Mesothelial cell of epicardium (in vitro differentiated cells): Measurements from ENCODE around the gene NTRK1. TPM values are rescaled to one million over a fixed set of nuclear protein-coding genes. Genes with fewer than 3 reads are reported as not detected.

Source experiments
- DNase-seq, 2 experiments: peaks; one replicate each; pipeline ENCODE4 v3.0.0; 2021; ENCODE audit warnings: low spot score in 2 of 2; ENCODE audit not compliant: unreplicated experiment in 2 of 2
- H3K27ac Mint-ChIP-seq: 2 replicates; pipeline ENCODE4 v1.8.0; 2021; ENCODE audit warnings: mixed read lengths
- H3K27me3 Mint-ChIP-seq: 2 replicates; pipeline ENCODE4 v1.8.0; 2021; ENCODE audit warnings: low read depth, mixed read lengths
- H3K36me3 Mint-ChIP-seq: 2 replicates; pipeline ENCODE4 v1.8.0; 2021; ENCODE audit warnings: mixed read lengths
- H3K4me1 Mint-ChIP-seq: 2 replicates; pipeline ENCODE4 v1.8.0; 2021; ENCODE audit warnings: mixed read lengths
- H3K4me3 Mint-ChIP-seq: 2 replicates; pipeline ENCODE4 v1.8.0; 2021; ENCODE audit warnings: mild to moderate bottlenecking, moderate library complexity, mixed read lengths
- H3K9me3 Mint-ChIP-seq: 2 replicates; pipeline ENCODE4 v1.8.0; 2021; ENCODE audit warnings: mixed read lengths
- total RNA-seq: library from RNA; stranded (reverse); gene quantifications from 3 replicates; pipeline ENCODE4 v1.2.1, GENCODE V29; 2021
- TF ChIP-seq, protein P1 (sequence below): fragments of 200-600 bp; sonication (generic); IDR thresholded peaks from one replicate; pipeline ENCODE4 v1.5.0; 2021; ENCODE audit warnings: antibody characterized with exemption; ENCODE audit not compliant: unreplicated experiment

NTRK1 gene
- total RNA-seq, 1 donor from 2014 or later = 1.2 TPM

DNA sequence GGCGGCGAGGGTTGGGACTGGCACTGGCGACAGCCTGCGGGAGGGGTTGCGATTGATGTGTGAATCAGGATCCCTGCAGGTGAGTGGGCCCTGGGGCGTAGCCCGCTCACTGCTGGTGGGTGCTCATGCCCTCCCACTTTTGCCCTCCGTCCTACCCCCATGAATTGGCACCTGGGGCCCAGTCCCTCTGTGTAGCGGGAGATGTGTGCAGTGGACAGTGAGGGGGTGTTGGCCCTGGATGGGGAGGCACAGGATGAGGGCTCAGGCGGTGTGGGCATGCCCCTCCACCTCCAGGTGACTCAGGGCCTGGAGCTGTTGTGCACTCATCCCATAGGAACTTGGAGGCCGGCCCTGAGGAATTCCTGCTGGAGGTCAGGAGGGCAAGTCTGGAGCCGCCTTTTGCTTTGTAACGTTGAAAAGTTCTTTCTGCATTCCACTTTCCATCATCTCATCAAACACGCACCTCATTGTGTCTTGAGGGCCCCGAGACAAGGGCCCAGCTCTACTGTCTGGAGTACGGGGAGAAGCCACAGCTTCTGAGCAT, 35.9 kb downstream of the NTRK1 start:
- Mint-ChIP-seq H3K27me3 (peaks cover 22% of the 10 kb centered on the region), H3K4me3 (no peak overlapping the region), H3K27ac (peak overlapping the region; percentile 84), H3K9me3 (no peaks in the 10 kb centered on the region), H3K36me3 (no peaks in the 10 kb centered on the region), H3K4me1 (peaks cover 52% of the 10 kb centered on the region)
- TF ChIP-seq, protein P1, sequence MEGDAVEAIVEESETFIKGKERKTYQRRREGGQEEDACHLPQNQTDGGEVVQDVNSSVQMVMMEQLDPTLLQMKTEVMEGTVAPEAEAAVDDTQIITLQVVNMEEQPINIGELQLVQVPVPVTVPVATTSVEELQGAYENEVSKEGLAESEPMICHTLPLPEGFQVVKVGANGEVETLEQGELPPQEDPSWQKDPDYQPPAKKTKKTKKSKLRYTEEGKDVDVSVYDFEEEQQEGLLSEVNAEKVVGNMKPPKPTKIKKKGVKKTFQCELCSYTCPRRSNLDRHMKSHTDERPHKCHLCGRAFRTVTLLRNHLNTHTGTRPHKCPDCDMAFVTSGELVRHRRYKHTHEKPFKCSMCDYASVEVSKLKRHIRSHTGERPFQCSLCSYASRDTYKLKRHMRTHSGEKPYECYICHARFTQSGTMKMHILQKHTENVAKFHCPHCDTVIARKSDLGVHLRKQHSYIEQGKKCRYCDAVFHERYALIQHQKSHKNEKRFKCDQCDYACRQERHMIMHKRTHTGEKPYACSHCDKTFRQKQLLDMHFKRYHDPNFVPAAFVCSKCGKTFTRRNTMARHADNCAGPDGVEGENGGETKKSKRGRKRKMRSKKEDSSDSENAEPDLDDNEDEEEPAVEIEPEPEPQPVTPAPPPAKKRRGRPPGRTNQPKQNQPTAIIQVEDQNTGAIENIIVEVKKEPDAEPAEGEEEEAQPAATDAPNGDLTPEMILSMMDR = no peak
- no peak for DNase-seq

DNA sequence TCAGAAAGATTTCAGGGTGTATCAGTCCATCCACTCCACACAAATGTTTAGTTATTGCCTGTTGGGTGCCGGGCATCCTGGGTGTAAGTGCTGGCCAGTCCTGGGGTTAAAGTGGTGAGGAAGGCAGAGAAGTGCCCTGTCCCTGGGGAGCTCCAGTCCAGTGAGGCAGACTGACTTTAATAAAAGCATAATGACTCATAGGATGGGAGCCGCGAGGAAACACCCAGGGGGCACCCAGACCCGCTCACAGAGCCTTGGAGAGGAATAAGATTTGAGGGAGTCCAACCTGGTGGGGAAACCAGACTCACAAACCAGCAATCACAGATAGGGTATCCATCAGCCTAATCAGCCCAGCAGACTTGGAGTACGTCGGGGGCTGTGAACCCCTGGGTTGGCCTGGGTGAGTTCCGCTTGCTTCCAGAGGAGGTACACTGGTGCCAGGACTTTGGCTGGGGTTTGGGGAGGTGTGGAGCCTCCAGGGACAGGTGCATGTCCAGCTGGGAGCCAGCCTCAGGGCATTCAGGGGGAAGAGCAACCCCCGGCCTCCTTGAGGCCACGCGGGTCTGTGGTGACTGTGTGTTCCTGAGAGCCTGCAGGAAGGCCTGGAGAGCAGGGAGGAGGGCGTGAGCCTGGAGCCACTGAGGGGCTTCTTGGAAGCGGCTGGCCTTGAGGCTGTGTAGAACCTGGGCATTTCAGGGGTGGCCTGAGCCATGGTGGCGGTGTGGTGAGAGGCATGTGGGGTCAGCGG, 36.6 kb downstream of the NTRK1 start:
- Mint-ChIP-seq H3K4me3 (no peak overlapping the region), H3K9me3 (no peaks in the 10 kb centered on the region), H3K27ac (peak overlapping the region; percentile 84), H3K36me3 (no peaks in the 10 kb centered on the region), H3K27me3 (peaks cover 15% of the 10 kb centered on the region), H3K4me1 (peaks cover 53% of the 10 kb centered on the region)
- no peak for DNase-seq
- TF ChIP-seq, protein P1 = no peak

DNA sequence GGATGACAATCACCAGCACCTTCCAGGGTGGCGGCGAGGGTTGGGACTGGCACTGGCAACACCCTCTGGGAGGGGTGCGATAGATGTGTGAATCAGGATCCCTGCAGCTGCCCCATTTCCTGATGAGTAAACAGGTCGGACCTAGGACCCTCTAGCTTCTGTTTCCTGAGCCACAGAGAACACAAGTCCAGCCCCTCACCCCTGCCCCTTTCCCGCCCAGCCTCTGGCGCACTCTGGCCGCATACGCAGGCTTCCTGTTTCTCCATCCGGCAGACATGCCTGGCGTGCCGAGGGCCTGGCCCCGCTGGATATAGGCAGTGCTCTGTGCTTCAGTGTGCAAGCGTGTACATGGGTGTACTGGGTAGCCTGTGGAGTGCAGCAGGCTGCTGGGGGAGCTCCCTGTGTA, 37.5 kb downstream of the NTRK1 start:
- Mint-ChIP-seq H3K27me3 (peaks cover 6% of the 10 kb centered on the region), H3K9me3 (no peaks in the 10 kb centered on the region), H3K27ac (peak overlapping the region; percentile 77), H3K36me3 (no peaks in the 10 kb centered on the region), H3K4me3 (no peak overlapping the region), H3K4me1 (peaks cover 54% of the 10 kb centered on the region)
- TF ChIP-seq, protein P1 = no peak
- no peak for DNase-seq

DNA sequence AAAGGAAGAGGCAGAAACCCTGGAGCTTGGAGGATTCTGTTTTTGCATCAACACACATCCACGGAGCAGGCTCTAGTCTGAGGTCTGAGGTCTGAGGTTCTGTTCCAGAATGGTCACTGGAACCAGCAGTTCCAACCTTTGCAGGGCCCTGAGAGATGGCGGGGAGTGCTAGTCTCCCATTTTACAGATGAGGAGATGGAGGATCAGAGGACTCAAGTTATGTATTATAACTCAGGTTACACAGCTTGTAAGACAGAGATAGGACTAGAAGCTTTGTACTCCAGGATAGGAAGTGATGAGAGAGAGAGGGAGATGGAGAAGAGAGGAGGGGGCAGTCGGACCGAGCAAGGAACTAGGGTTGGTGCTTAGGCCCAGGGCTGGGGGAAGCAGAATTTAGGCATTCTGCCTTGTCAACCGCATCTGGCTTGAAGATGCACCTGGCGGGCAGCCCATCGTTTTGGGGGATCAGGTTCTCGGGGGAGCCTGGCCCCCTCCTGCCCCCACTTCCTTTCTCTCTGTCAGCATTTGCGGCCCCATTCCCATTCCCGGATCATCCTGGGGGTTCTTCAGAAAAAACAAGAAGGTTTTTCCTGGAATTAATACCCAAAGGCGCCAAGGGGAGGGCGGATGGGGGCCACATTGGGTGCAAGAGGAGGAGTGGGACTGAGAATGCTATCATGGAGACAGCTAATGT, 38.5 kb downstream of the NTRK1 start:
- Mint-ChIP-seq H3K9me3 (no peaks in the 10 kb centered on the region), H3K4me1 (peaks cover 51% of the 10 kb centered on the region), H3K27me3 (peaks cover 2% of the 10 kb centered on the region), H3K4me3 (no peak overlapping the region), H3K27ac (no peak overlapping the region), H3K36me3 (no peaks in the 10 kb centered on the region)
- TF ChIP-seq, protein P1 = no peak
- DNase-seq = no peak

DNA sequence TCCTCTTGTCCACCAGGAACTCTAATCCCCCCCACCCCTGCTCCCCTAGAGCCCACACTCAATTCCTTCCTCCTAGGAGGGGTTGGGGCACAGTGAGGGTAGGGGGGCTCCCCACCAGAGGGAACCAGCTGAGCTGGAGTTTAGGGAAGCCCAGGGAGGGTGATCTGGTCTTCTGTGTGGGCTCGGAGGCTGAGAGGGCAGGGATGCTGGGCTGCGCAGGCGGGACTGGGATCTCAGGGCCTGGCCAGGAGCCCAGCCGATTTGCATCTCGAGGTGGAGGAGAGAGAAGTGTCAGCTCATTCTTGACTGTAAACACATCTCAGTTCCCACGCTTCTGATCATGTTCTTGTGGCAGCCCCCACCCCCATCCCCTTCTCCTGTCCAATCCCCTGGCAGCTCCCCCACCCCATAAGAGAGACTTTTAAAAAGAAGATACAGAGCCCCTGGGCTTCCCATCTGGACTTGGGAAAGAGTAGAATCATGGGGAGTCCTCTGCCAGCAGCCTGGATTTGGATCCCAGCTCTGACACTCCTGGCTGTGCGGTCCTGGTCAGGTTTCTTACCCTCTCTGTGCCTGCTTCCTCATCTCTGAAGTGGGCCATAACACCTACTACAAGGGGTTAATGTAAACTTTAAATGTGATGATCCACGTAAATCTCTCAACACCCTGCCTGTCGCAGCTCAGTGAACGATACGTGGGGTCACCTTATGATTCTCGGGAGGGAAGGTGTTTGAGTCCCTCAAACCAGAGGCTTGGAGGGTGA, 39.5 kb downstream of the NTRK1 start:
- TF ChIP-seq, protein P1 = no peak
- Mint-ChIP-seq H3K4me1 (peaks cover 44% of the 10 kb centered on the region), H3K27ac (peak overlapping the region; percentile 60), H3K36me3 (no peaks in the 10 kb centered on the region), H3K4me3 (no peak overlapping the region), H3K27me3 (no peaks in the 10 kb centered on the region), H3K9me3 (no peaks in the 10 kb centered on the region)
- DNase-seq = no peak
